HG03064 (cell line): ENCODE measurements around the gene OSMR.

Experiments used
- ATAC-seq: cut with Tn5 transposase; IDR thresholded peaks from one replicate; pipeline ENCODE4 v1.9.1; 2021; ENCODE audit warnings: low read depth; ENCODE audit not compliant: unreplicated experiment

Gene OSMR

GRCh38 chr5:38923661-38924451 lies 78.0 kb downstream of the OSMR start:
- ATAC-seq: no peak

- no peak for ATAC-seq
These were observed 79.5 kb downstream of the OSMR start for GRCh38 chr5:38925154-38925925.

GRCh38 chr5:38926121-38926520 lies 80.3 kb downstream of the OSMR start:
- ATAC-seq: no peak

GRCh38 chr5:38927470-38927869 lies 81.7 kb downstream of the OSMR start:
- ATAC-seq: no peak

GRCh38 chr5:38929838-38930237 lies 84.0 kb downstream of the OSMR start:
- no peak for ATAC-seq

GRCh38 chr5:38931731-38932130 lies 85.9 kb downstream of the OSMR start:
- ATAC-seq: no peak

GRCh38 chr5:38932854-38933408 lies 87.1 kb downstream of the OSMR start:
- no peak for ATAC-seq

- ATAC-seq: no peak
These were observed 89.6 kb downstream of the OSMR start for GRCh38 chr5:38935437-38935836.

- ATAC-seq: no peak
These were observed 90.5 kb downstream of the OSMR start for GRCh38 chr5:38936269-38936668.

- ATAC-seq: no peak
These were observed 92.6 kb downstream of the OSMR start for GRCh38 chr5:38938424-38938823.

- ATAC-seq: no peak
These were observed 93.2 kb downstream of the OSMR start for GRCh38 chr5:38938973-38939372.

GRCh38 chr5:38940230-38940858 lies 94.5 kb downstream of the OSMR start:
- no peak for ATAC-seq

- no peak for ATAC-seq
These were observed 96.1 kb downstream of the OSMR start for GRCh38 chr5:38941912-38942311.

GRCh38 chr5:38944282-38944681 lies 98.5 kb downstream of the OSMR start:
- ATAC-seq: no peak

GRCh38 chr5:38948501-38948900 lies 102.7 kb downstream of the OSMR start:
- ATAC-seq: no peak

GRCh38 chr5:38953426-38954012 lies 107.7 kb downstream of the OSMR start:
- no peak for ATAC-seq

- no peak for ATAC-seq
These were observed 115.9 kb downstream of the OSMR start for GRCh38 chr5:38961691-38962090.

- ATAC-seq: no peak
These were observed 122.9 kb downstream of the OSMR start for GRCh38 chr5:38968665-38969064.

GRCh38 chr5:38978036-38978435 lies 132.2 kb downstream of the OSMR start:
- no peak for ATAC-seq

GRCh38 chr5:38979535-38979934 lies 133.7 kb downstream of the OSMR start:
- ATAC-seq: no peak
